ENCODE data around the gene GRAMD2A. TPM values are rescaled to one million over a fixed set of nuclear protein-coding genes. Genes with fewer than 3 reads are reported as not detected.

Gene GRAMD2A
- polyA plus RNA-seq, 1 donor from 2014 or later = not detected

DNA sequence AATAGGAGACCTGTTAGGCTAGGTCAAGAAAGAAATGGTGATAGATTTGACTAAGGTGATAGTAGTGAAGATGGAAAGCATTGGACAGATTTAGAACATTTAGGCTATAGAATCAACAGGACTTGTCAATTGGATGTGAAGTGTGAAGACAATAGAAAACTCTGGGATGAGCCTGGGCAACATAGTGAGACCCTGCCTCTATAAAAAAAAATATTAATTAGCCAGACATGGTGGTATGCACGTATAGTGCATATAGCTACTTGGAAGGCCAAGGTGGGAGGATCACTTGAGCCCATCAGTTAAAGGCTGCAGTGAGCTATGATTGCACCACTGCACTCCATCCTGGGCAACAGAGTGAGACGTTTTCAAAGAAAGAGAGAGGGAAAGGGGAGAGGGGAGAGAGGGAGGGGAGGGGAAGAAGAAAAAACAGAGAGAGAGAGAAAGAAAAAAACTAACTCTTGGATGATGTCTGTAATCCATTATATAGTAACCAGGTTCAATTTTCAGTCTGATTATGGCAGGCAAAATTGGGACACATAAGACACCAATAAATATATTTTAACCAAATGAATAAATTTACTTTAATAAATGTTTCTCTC lies 69.8 kb downstream of the GRAMD2A start:
- Mint-ChIP-seq H3K27me3 (no peaks in the 10 kb centered on the region), H3K36me3 (no peaks in the 10 kb centered on the region), H3K4me1 (peaks cover 0 to 5% (median 4%) of the 10 kb centered on the region in 3 donors), H3K9me3 (no peaks in the 10 kb centered on the region), H3K4me3 (no peak overlapping the region), H3K27ac (no peak overlapping the region)

DNA sequence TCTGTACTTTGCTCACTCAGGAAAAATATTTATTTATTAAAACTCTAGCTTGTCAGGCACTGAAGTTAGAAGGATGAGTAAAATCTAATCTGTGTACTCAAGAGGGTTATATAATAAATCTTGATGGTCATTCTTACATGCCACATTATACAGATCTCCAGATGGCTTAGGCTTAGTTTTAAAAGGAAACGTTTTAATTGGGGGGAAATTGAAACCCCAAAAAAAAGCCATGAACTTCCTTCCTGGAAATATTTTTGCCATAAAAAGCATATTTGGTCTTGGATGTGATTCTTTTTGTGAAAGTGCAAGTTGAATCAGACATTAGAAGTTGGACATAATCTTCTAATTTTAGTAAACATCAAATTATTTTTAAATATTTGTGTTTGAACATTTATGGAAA lies 73.4 kb downstream of the GRAMD2A start:
- Mint-ChIP-seq H3K4me1 (peaks cover 0 to 3% (median 0%) of the 10 kb centered on the region in 3 donors), H3K27ac (no peak overlapping the region), H3K9me3 (no peaks in the 10 kb centered on the region), H3K4me3 (no peak overlapping the region), H3K36me3 (no peaks in the 10 kb centered on the region), H3K27me3 (no peaks in the 10 kb centered on the region)

DNA sequence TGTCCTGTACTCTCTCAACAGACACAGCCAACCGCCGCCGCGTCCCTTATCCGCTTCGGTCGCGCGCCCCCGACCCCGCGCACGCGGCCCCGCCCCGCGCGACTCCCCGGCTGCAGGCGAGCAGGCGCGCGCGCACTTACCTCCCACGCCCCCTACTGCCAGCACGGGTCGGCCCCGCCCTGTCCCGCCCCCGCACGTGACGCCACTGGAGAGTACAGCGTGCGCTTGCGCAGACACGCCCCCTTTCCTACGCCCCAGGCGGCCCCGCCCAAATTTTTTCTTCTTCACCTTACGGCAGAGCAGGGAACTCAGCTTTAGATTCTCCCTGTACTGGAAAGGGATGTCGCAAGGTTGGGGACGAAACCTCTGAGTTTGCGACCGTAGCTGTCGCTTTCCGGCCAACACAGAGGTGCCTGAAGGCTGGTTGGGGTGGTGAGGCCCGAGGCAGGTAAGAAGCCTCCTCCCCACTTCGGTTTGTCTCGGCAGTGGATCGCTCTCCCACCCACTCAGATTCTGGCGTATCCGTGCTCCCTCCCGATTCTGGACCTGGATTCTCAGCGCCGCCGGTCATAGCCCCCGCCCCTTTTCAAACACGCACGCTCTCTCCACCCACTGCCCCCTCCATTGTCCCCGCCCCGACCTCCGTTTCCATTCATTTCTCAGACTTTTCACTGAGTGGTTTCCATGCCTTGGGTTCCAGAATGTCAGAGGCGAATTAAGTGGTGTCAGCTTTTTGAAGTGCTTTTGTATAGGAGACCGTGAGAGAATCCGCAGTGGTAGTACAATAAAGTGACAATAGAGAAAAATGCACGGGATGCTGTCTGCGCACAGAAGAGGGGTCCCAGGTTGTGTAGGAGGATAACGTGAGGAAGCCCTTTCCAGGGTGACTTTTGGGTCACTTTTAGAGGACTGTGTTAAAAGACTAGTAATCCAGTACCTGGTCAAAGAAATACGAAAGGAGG lies 79.3 kb downstream of the GRAMD2A start, which contains the start of the genes MYO9A and SENP8:
Gene MYO9A (minus strand): TSS at position 134 of the 962 bp plus-strand sequence. CDS start 71,587 bp downstream, outside the sequence.
Gene SENP8 (plus strand): TSS at position 387 of the 962 bp plus-strand sequence. CDS start 21,221 bp downstream, outside the sequence.
- H3K36me3 Mint-ChIP-seq = no peaks in the 10 kb centered on the region
- peak within 1 kb of the TSS; percentile 97 to 98 (median 98) for H3K27ac Mint-ChIP-seq
- peak within 1 kb of the TSS; percentile 98 to 99 (median 99) for H3K4me3 Mint-ChIP-seq
- H3K9me3 Mint-ChIP-seq = no peaks in the 10 kb centered on the region
- H3K4me1 Mint-ChIP-seq = peaks cover 15 to 27% (median 25%) of the 10 kb centered on the region in 3 donors
- H3K27me3 Mint-ChIP-seq = peaks cover 2% of the 10 kb centered on the region

DNA sequence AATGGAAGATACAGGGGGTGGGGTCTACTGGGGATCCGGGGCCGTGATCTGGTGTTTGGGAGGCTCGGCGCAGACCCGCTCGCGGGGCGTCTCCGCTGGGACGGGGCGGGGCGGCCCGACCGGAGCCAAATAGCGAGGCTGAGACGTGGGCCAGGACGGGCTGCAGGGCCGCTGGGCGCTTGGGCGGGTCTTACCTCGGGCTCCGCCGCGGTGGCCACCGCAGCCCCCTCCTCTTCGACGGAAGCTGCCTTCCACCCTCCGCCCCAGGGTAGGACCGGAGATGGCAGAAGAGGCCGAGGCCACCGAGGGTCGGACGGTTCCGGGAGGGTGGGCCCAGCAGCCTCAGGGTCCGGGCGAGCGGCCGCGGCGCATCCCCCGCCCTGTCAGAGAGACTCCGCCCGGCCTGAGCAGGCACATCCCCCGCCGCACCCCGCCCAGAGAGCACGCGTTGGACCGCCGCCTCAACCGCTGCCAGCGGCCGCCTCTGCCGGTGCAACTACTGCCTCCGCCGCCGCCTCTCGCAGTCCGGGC lies 80.0 kb downstream of the GRAMD2A start:
- Mint-ChIP-seq H3K36me3 (no peaks in the 10 kb centered on the region), H3K27ac (peak overlapping the region; percentile 86 to 98 (median 97)), H3K4me3 (peak overlapping the region; percentile 98 to 99 (median 99)), H3K27me3 (peaks cover 2% of the 10 kb centered on the region), H3K4me1 (peaks cover 16 to 30% (median 25%) of the 10 kb centered on the region in 3 donors), H3K9me3 (no peaks in the 10 kb centered on the region)

DNA sequence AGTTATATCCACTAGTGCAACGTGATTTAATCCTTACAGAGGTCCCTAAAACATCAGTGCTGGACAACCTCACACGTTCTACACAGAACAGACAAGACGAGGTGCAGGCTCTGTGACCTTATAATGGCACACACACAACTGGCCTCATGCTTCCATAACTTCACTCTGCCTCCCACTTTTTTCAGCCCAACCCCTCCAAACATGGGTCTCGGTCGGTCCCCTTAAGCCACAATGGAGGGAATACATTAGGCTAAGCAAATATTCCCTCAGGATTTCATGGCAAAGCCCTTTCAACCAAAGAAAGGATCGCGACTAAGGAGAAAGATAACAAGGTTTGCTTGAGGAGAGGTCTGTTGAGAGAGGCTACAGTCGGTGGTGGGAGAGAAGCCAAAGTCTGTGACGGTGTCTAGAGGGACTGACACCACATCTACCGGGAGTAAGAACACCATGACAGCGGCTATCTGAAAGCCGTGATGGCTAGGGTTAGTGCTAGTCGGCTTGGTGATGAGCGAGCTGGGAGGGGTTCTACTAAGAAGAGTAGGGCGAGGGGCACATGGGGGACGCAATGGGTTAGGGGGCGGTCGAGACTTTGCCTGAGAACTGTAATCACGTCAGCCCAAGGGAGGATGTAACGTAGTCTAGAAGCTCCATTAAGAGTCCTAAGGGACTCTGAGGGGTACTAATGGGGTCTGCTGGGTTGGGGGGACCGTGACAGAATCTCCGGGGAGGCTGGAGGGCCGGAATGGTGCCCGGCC lies 80.7 kb downstream of the GRAMD2A start:
- Mint-ChIP-seq H3K36me3 (no peaks in the 10 kb centered on the region), H3K27me3 (peaks cover 2% of the 10 kb centered on the region), H3K27ac (peak overlapping the region; percentile 68 to 98 (median 84)), H3K4me3 (peak overlapping the region; percentile 98 to 99 (median 99)), H3K9me3 (no peaks in the 10 kb centered on the region), H3K4me1 (peaks cover 16 to 30% (median 25%) of the 10 kb centered on the region in 3 donors)

DNA sequence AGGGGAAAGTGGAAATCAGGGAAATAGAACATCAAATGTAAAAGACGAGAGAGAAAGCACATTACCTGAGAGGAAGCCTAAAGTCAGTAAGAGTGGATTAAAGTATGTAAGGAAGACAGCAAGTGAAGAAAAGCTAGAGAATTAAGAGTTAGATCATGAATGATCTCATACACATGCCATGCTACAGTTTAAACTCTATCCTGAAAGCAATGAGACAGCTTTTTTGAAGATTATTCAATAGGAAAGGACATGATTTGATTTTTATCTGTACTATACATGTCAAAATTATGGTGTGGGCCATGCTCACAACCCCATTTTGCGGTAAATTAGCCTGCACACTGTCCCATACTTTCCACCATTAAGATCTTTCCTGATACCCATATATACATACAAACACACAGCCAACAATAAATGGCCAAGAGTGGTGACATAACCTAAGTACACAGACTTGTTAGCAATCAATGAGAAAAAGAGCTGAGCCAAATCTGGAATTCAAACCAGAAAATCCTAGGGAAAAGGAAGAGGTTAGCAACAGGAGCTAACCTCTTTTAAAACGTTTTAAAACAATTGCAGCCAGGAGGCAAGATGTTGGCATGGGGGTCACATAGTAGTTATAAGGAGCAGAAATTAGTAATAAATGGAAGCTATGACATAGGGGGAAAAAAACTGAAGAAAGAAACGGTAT lies 84.1 kb downstream of the GRAMD2A start:
- no peak overlapping the region for H3K27ac Mint-ChIP-seq
- peak overlapping the region in 1 of 4 donors; percentile 32 for H3K4me3 Mint-ChIP-seq
- no peaks in the 10 kb centered on the region for H3K9me3 Mint-ChIP-seq
- no peaks in the 10 kb centered on the region for H3K36me3 Mint-ChIP-seq
- peaks cover 2% of the 10 kb centered on the region for H3K27me3 Mint-ChIP-seq
- peaks cover 15 to 24% (median 22%) of the 10 kb centered on the region in 3 donors for H3K4me1 Mint-ChIP-seq

DNA sequence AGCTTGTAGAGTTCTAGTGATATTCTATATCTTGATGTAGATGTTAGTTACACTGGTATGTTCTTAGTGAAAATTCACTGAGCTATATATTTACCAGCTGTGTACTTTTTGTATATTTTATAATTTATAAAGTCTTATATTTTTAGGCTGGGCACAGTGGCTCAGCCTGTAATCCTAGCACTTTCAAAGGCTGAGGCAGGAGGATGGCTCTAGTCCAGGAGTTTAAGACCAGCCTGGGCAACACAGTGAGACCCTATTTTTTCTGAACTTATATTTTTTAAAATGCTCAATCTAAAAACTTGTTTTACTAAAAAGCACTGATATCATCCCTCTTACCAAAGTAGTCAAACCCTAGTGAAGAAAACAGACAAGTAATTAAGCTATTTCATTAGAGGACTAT lies 84.8 kb downstream of the GRAMD2A start:
- Mint-ChIP-seq H3K4me1 (peaks cover 18 to 25% (median 24%) of the 10 kb centered on the region in 3 donors), H3K4me3 (peak overlapping the region in 1 of 4 donors; percentile 32), H3K36me3 (no peaks in the 10 kb centered on the region), H3K9me3 (no peaks in the 10 kb centered on the region), H3K27me3 (peaks cover 2% of the 10 kb centered on the region), H3K27ac (no peak overlapping the region)

DNA sequence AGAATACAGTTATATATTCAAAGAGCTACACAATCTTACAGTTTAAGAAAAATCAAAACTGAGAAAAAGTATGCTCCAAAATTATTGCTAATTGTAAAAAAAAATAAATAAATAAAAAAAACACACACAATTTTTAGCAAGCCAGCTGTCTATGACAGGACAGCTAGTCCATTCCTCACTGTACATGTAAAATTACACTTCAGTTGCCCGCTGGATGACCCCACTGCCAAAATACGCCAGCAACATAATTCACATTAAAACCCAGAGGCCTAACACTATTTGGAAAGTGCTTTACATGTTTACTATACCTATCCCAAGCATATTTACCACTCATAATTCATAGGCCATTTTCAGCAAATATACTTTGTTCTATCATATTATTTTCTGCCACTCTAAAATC lies 85.5 kb downstream of the GRAMD2A start:
- Mint-ChIP-seq H3K27ac (no peak overlapping the region), H3K27me3 (peaks cover 2% of the 10 kb centered on the region), H3K4me3 (no peak overlapping the region), H3K4me1 (peaks cover 17 to 25% (median 24%) of the 10 kb centered on the region in 3 donors), H3K9me3 (no peaks in the 10 kb centered on the region), H3K36me3 (no peaks in the 10 kb centered on the region)

DNA sequence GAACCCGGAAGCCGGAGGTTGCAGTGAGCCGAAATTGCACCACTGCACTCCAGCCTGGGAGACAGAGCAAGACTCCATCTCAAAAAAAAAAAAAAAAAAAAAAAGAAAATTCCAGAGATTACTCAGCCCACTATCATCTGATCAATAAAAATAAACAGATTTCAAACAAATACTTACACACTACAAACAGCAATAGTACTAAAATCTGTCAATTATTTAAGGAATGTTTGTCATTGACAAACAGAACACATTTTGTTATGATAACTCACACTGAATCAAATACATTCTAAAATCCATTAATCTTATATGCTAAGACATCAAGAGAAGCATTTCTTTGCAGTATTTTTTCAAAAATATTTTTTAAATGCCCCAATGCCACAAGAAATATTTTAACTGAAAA lies 87.2 kb downstream of the GRAMD2A start:
- no peak overlapping the region for H3K4me3 Mint-ChIP-seq
- no peaks in the 10 kb centered on the region for H3K27me3 Mint-ChIP-seq
- H3K4me1 Mint-ChIP-seq = peaks cover 8 to 15% (median 11%) of the 10 kb centered on the region in 3 donors
- no peaks in the 10 kb centered on the region for H3K9me3 Mint-ChIP-seq
- H3K27ac Mint-ChIP-seq = no peak overlapping the region
- H3K36me3 Mint-ChIP-seq = no peaks in the 10 kb centered on the region

Other genes starting within 250 kb of the GRAMD2A start
- 23.1 TPM for gene MYO9A, start 79.6 kb downstream of the GRAMD2A start, polyA plus RNA-seq
- gene SENP8, start 79.4 kb downstream of the GRAMD2A start, polyA plus RNA-seq = 0.59 TPM
- gene PKM, start 33.4 kb upstream of the GRAMD2A start, polyA plus RNA-seq = 360 TPM
- gene PARP6, start 74.8 kb upstream of the GRAMD2A start, polyA plus RNA-seq = 34.4 TPM
- 0.19 TPM for gene CELF6, start 122.4 kb upstream of the GRAMD2A start, polyA plus RNA-seq
- gene HEXA, start 178.2 kb upstream of the GRAMD2A start, polyA plus RNA-seq = 102 TPM
- gene TMEM202, start 200.5 kb upstream of the GRAMD2A start, polyA plus RNA-seq = not detected